Measurements from ENCODE around the gene TBCE.
A peak's percentile ranks its signal among the peaks of the same experiment; 100 is the strongest.

Gene TBCE

DNA sequence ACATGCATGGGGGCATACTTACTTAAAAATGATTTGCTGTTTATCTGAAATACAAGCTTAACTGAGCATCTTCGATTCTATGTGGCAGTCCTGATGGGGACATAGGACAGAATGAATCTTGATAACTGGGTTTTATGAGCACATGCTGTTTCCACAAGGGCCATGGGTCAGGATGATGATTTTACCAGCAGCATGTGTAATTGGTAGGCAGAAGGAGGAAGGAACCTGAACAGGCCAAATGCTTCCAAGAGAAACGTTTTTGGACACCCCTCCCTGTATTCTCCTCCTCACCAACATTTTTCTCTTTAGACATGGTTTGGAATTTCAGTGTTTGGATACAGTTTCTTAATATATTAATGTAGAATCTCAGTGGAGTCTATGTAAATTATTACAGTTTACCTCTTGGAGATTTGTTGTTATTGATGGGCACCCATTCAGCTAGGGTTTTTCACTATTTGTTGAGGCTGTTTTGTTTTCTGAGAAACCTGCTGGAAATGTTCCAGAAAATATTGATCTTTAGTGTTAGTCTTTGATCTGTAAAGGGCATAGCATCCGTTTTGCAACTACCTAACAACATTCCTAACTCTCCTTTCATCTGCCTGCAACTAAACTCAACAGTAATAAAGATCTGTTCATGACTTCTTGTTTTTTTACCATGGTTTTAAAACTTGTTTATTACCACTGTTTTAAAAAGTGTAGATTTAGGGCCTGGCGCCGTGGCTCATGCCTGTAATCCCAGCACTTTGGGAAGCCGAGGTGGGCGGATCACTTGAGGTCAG lies 42.0 kb downstream of the TBCE start:
- H3K27me3 Mint-ChIP-seq (ENCODE audit: low read depth): no peaks in the 10 kb centered on the region
- peaks cover 2% of the 10 kb centered on the region for H3K36me3 Mint-ChIP-seq (ENCODE audit: low read depth)
- DNase-seq (ENCODE audit: low spot score): no peak
- no peak overlapping the region for H3K27ac Mint-ChIP-seq
- peaks cover 4% of the 10 kb centered on the region for H3K4me1 Mint-ChIP-seq (ENCODE audit: low read depth)
- no peaks in the 10 kb centered on the region for H3K9me3 Mint-ChIP-seq
- H3K4me3 Mint-ChIP-seq: no peak overlapping the region

DNA sequence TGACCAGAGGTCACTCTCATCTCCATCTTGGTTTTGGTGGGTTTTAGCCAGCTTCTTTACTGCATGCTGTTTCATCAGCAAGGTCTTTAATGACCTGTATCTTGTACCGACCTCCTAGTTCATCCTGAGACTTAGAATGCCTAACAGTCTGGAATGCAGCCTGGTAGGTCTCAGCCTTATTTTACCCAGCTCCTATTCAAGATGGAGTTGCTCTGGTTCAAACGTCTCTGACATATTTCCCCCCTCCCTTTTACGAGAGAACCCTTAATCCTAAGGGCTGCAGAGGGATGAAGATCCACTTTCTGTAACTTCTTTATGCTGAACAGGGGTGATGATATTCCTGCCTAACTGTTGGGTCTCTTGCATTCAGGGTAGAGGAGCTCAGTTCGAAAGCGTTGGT lies 43.2 kb downstream of the TBCE start:
- Mint-ChIP-seq H3K36me3 (ENCODE audit: low read depth) (peaks cover 5% of the 10 kb centered on the region), H3K9me3 (no peaks in the 10 kb centered on the region), H3K27ac (no peak overlapping the region), H3K4me1 (ENCODE audit: low read depth) (peaks cover 6% of the 10 kb centered on the region), H3K27me3 (ENCODE audit: low read depth) (no peaks in the 10 kb centered on the region), H3K4me3 (no peak overlapping the region)
- no peak for DNase-seq (ENCODE audit: low spot score)

DNA sequence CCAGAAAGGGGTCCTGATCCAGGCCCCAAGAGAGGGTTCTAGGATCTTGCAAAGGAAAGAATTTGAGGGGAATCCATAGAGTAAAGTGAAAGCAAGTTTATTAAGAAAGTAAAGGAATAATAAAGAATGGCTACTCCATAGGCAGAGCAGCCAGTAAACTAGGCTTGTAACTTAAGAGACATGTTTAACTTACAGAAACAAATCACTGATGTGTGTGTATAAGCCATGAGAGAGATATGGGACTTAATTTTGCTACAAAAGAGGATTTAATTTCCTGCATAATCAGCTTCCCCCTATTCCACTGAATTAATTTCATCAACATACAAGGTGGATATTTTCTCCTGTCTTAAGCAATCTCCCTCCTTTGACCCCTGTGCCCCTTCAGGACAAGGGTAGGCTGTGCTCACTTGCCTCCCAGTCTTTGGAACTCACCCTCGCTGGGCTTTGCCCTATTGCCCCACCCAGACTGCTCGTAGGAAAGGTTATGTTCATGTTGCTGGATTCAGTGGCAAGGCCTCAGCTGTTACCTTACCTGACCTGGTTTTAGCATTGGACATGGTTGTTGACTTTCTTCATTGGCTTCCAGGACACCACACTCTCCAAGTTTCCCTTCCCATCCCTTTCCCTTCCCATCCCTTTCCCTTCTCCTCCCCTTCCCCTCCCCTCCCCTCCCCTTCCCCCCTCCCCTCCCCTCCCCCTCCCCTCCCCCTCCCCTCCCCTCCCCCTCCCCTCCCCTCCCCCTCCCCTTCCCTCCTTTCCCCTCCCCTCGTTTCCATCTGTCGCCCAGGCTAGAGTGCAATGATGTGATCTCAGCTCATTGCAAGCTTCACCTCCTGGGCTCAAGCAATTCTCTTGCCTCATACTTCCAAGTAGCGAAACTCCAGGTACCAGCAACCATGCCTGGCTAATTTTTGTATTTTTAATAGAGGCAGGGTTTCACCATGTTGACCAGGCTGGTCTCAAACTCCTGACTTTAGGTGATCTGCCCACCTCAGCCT lies 44.6 kb downstream of the TBCE start:
- H3K27me3 Mint-ChIP-seq (ENCODE audit: low read depth): no peaks in the 10 kb centered on the region
- H3K9me3 Mint-ChIP-seq: no peaks in the 10 kb centered on the region
- H3K4me3 Mint-ChIP-seq: no peak overlapping the region
- peaks cover 6% of the 10 kb centered on the region for H3K4me1 Mint-ChIP-seq (ENCODE audit: low read depth)
- no peak overlapping the region for H3K27ac Mint-ChIP-seq
- no peak for DNase-seq (ENCODE audit: low spot score)
- peaks cover 5% of the 10 kb centered on the region for H3K36me3 Mint-ChIP-seq (ENCODE audit: low read depth)

DNA sequence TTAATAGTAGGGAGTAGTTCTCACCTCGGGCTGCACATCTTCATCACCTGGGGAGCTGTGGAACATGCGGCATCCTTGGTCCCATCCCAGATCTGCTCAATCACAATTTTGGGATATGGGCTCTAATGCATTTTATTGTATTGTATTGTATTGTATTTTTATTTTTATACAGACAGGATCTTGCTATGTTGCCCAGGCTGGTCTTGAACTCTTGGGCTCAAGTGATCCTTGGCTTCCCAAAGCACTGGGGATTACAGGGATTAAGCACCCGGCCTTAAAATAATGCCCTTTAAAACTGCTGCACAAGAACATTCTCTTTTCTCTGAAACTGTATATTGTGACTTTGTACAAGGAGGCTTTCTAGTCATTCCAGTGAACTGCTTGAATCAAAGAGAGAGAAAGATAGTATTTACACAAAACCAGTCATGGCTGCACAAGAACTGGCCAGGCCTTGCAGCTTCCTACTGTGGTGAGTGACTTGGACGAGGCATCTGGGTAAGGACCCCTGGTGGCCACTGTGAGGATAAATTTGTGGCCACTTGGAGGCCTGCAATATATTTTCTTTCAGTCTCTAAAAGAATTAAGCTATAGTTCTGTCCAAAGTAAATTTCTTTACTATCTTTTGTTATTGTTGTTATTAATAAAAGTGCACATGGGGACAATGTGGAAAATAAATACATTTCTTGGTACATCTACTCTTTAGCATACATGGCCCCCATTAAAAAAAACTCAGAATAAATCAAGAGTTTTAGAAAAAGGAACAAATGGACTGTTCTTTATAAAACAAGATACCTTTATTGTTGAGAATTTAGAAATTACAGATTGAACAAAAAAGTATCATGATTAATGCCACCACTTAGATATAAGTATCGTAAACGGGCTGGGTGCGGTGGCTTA lies 48.0 kb downstream of the TBCE start:
- Mint-ChIP-seq H3K4me3 (no peak overlapping the region), H3K4me1 (ENCODE audit: low read depth) (peaks cover 6% of the 10 kb centered on the region), H3K27ac (no peak overlapping the region), H3K9me3 (no peaks in the 10 kb centered on the region), H3K36me3 (ENCODE audit: low read depth) (peaks cover 8% of the 10 kb centered on the region), H3K27me3 (ENCODE audit: low read depth) (no peaks in the 10 kb centered on the region)
- peak; percentile 47 for DNase-seq (ENCODE audit: low spot score)

DNA sequence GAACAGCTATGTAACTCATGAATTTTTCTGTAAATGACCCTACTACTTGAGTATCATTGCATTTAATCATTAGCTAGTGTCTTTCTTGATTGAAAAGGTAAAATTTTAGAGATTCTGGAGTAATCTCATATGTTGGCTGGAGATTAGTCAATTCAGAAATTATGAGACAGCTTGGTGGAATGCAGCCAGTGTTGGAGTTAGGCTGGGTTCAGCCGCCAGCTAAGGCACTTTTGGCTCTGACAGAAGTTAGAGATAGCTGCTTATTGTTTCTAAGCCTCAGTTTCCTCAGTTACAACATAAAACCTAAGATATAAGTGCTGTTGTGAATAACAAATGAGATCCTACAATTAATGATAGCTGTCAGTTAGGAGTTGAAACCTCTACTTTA lies 49.4 kb downstream of the TBCE start:
- no peak overlapping the region for H3K4me3 Mint-ChIP-seq
- H3K4me1 Mint-ChIP-seq (ENCODE audit: low read depth): peaks cover 6% of the 10 kb centered on the region
- DNase-seq (ENCODE audit: low spot score): no peak
- no peaks in the 10 kb centered on the region for H3K9me3 Mint-ChIP-seq
- H3K27me3 Mint-ChIP-seq (ENCODE audit: low read depth): no peaks in the 10 kb centered on the region
- H3K36me3 Mint-ChIP-seq (ENCODE audit: low read depth): peaks cover 8% of the 10 kb centered on the region
- no peak overlapping the region for H3K27ac Mint-ChIP-seq

DNA sequence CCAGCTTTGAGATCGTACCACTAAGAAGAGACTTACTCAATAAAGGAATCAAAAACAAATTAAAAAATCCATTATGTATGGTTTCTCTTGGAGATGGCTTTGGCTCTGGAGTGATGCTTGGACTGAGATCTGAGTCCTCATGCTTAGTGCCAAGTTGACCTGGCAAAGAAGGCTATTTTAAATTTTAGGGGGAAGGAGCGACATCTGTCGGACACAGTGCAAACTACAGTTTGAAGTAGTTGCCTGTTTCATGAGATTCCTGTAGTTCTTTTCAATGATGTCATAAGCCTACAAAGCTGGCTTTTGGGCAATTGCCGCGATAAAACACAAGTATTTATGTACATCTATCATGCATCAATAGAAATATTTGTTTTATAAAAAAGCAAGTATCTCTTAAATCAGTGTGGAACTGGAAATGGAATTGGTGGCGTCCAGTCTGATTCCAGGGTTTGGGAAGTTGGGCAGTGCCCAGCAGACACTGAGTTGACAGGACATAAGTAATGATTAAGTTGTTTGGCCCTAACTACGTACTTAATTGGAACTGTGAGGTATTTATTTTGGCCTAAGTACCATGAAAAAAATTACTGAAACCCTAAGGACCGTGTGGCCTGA lies 50.0 kb downstream of the TBCE start:
- Mint-ChIP-seq H3K27ac (no peak overlapping the region), H3K4me1 (ENCODE audit: low read depth) (peaks cover 4% of the 10 kb centered on the region), H3K36me3 (ENCODE audit: low read depth) (peaks cover 8% of the 10 kb centered on the region), H3K9me3 (no peaks in the 10 kb centered on the region), H3K27me3 (ENCODE audit: low read depth) (no peaks in the 10 kb centered on the region), H3K4me3 (no peak overlapping the region)
- DNase-seq (ENCODE audit: low spot score): peak; percentile 46

DNA sequence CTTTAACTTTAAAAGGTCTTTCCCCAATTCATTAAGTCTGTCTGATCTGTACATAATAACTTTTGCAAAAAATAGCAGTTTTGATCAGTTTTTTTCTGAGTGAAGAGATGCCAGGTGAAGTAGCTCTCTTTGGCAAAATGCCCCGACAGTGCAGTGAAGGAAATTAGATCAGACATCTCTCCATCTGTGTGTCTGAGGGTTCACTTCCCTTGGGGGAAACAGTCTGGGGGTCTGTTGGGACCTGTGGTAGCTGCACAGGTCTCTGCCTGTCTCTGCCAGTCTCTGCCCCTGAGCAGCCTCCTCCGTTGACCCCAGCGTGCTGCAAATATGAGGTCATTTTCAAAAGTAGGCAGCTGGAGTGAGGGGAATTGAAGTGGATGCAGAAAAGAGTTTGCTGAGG lies 54.5 kb downstream of the TBCE start:
- peaks cover 13% of the 10 kb centered on the region for H3K4me1 Mint-ChIP-seq (ENCODE audit: low read depth)

DNA sequence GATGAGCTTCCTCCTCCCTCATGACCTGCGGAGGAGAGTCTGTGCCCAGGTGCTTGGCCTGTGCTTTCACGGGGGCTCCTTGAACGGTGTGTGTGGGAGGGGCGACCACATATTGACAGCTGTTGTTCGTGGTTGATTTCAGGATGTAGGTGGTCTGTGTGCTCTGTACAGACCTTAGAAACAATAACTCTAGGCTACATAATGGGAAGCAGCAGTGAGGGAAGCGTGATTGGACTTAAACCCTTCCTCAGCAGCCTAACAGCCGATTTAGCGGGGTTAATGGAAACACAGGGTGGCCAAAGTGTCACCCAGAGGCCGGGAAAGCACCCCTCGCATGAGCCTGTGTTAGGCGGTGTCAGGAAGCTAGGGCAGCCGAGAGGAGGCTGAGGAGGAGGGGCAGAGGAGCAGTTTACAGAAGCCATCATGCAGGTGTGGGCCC lies 56.0 kb downstream of the TBCE start:
- Mint-ChIP-seq H3K9me3 (no peaks in the 10 kb centered on the region), H3K36me3 (ENCODE audit: low read depth) (peaks cover under 1% of the 10 kb centered on the region), H3K27ac (peak overlapping the region; percentile 72), H3K4me3 (peak overlapping the region; percentile 28), H3K27me3 (ENCODE audit: low read depth) (no peaks in the 10 kb centered on the region), H3K4me1 (ENCODE audit: low read depth) (peaks cover 13% of the 10 kb centered on the region)
- DNase-seq (ENCODE audit: low spot score): peak; percentile 19

More for the DNA sequence above, 54.5 kb downstream of the TBCE start:
- Mint-ChIP-seq H3K27me3 (ENCODE audit: low read depth) (no peaks in the 10 kb centered on the region), H3K27ac (no peak overlapping the region), H3K36me3 (ENCODE audit: low read depth) (peaks cover 2% of the 10 kb centered on the region), H3K4me3 (no peak overlapping the region), H3K9me3 (no peaks in the 10 kb centered on the region)
- no peak for DNase-seq (ENCODE audit: low spot score)

DNA sequence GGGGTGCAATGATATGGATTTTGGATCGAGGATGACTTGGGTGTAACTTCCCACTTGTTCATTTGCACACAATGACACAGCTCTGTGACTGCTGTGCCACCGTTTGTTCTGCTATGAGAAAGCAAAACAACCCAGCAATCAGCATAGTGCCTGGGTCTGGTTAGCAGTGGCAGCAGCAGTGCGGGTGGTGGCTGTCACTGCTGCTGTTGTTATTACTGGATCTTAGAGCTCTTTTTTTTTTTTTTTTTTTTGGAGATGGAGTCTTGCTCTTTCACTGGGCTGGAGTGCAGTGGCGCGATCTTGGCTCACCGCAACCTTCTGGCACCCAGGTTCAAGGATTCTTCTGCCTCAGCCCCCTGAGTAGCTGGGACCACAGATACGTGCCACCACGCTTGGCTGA lies 56.9 kb downstream of the TBCE start:
- no peak for DNase-seq (ENCODE audit: low spot score)
- no peaks in the 10 kb centered on the region for H3K9me3 Mint-ChIP-seq
- no peak overlapping the region for H3K27ac Mint-ChIP-seq
- peaks cover 13% of the 10 kb centered on the region for H3K4me1 Mint-ChIP-seq (ENCODE audit: low read depth)
- H3K36me3 Mint-ChIP-seq (ENCODE audit: low read depth): peaks cover 1% of the 10 kb centered on the region
- no peaks in the 10 kb centered on the region for H3K27me3 Mint-ChIP-seq (ENCODE audit: low read depth)
- H3K4me3 Mint-ChIP-seq: no peak overlapping the region

DNA sequence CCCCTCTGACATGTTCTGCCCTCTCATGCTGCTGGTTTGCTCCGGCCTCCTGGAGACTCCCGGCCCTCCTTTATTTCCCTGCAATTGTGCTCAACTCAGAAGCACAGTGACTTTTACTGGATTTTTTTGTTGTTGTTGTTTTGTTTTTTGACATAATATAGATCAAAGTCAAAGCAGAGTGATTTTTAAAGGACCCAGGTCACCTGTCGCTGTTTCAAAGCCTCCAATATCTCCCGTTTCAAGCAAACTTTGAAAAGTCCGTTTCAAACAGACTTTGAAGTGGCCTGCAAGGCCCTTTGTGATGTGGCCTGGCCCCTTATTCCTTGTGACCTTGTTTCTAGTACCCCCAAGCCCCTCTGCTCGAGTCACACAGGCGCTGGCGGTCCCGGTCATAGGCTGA lies 58.1 kb downstream of the TBCE start:
- Mint-ChIP-seq H3K27ac (no peak overlapping the region), H3K36me3 (ENCODE audit: low read depth) (peaks cover 1% of the 10 kb centered on the region), H3K4me3 (no peak overlapping the region), H3K9me3 (no peaks in the 10 kb centered on the region), H3K27me3 (ENCODE audit: low read depth) (no peaks in the 10 kb centered on the region), H3K4me1 (ENCODE audit: low read depth) (peaks cover 13% of the 10 kb centered on the region)
- DNase-seq (ENCODE audit: low spot score): no peak

DNA sequence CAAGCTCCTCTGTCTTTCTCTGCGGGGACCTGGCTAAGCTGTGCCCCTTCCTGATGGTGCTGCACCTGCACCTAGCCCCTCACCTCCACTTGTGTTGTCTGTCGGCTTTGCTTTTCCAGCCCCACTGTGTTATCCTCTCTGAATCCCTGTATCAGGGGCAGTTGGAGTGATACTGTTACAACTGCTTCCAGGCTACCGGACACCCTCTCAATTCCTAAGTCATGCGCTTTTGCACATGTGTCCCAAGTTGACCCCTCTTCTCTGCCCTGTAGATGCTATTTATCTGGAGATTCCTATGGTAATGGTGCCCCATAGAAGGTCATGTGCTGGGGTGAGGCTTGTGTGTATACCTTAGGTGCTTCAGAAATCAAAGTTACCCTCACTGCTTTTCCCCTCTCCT lies 58.9 kb downstream of the TBCE start:
- H3K4me3 Mint-ChIP-seq: no peak overlapping the region
- H3K27ac Mint-ChIP-seq: no peak overlapping the region
- peaks cover 1% of the 10 kb centered on the region for H3K36me3 Mint-ChIP-seq (ENCODE audit: low read depth)
- H3K9me3 Mint-ChIP-seq: no peaks in the 10 kb centered on the region
- DNase-seq (ENCODE audit: low spot score): no peak
- peaks cover 13% of the 10 kb centered on the region for H3K4me1 Mint-ChIP-seq (ENCODE audit: low read depth)
- no peaks in the 10 kb centered on the region for H3K27me3 Mint-ChIP-seq (ENCODE audit: low read depth)

DNA sequence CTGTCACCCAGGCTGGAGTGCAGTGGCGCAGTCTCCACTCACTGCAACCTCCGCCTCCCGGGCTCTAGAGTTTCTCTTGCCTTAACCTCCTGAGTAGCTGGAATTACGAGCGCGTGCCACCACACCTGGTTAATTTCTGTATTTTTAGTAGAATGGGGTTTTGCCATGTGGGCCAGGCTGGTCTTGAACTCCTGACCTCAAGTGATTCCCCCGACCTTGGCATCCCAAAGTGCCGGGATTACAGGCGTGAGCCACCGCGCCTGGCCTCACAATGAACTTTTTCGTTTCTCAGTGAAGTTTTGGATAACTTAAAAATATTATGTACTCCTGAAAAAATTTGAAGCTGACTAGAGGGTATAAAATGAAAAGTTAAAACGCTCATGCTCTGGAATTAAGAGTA lies 59.5 kb downstream of the TBCE start:
- no peak overlapping the region for H3K27ac Mint-ChIP-seq
- H3K4me3 Mint-ChIP-seq: no peak overlapping the region
- H3K9me3 Mint-ChIP-seq: no peaks in the 10 kb centered on the region
- no peaks in the 10 kb centered on the region for H3K27me3 Mint-ChIP-seq (ENCODE audit: low read depth)
- H3K36me3 Mint-ChIP-seq (ENCODE audit: low read depth): peaks cover 1% of the 10 kb centered on the region
- no peak for DNase-seq (ENCODE audit: low spot score)
- H3K4me1 Mint-ChIP-seq (ENCODE audit: low read depth): peaks cover 13% of the 10 kb centered on the region

DNA sequence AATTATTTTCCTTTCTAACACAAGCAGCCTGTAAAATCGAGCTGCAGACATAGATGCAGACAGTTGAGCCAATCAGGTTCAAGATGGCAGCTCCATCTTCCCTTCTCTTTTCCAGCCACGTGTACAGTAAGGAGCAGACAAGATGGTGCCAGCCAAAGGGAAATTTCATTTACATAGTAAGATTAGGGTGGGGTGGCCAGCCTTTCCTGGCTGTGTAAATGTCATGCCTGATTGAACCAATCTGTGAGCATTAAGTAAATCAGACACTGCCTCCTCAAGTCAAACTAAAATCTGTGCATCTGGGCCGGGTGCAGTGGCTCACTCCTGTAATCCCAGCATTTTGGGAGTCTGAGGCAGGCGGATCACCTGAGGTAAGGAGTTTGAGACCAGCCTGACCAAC lies 60.2 kb downstream of the TBCE start:
- H3K9me3 Mint-ChIP-seq: no peaks in the 10 kb centered on the region
- no peak for DNase-seq (ENCODE audit: low spot score)
- H3K27ac Mint-ChIP-seq: no peak overlapping the region
- H3K4me1 Mint-ChIP-seq (ENCODE audit: low read depth): peaks cover 13% of the 10 kb centered on the region
- H3K27me3 Mint-ChIP-seq (ENCODE audit: low read depth): no peaks in the 10 kb centered on the region
- H3K4me3 Mint-ChIP-seq: no peak overlapping the region
- H3K36me3 Mint-ChIP-seq (ENCODE audit: low read depth): peaks cover 1% of the 10 kb centered on the region
